Upper lobe of left lung (tissue), 4 donors: Measurements from ENCODE around the gene CREB3L4.

Experiments
- EP300 ChIP-seq, 4 donors: sonication (generic); formaldehyde crosslinking; IDR thresholded peaks; one replicate each; pipeline ENCODE4 v1.5.1; 2017; ENCODE audit warnings: antibody characterized with exemption in 4 of 4, control low read depth in 2 of 4
- TF ChIP-seq, protein P1 (sequence below), 6 experiments: fragments of 450-650 bp in 4 of 6; fragments of 200-600 bp in 2 of 6; sonication (generic) in 2 of 6; IDR thresholded peaks; one replicate each; pipeline ENCODE4 v1.5.1; 2016 to 2019; ENCODE audit warnings: antibody characterized with exemption in 6 of 6

DNA sequence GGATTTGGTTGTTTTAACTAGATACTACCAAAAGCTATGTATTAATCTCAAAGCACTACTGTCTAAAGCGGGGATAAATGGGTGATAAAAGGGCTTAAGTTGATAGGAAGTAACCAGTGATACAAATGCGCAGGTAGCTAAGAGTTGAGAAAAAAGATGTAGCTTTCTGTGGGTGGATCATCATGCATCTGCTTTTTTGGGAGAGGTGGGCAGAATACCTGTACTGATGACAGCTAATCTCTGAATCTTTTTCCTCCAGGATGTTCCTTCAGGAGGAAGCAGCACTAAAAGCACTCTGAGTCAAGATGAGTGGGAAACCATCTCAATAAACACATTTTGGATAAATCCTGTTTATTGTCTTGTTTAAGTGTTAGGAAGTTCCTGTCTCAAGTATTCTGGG lies 24.1 kb downstream of the CREB3L4 start:
- TF ChIP-seq EP300 (IDR thresholded peaks at IDR 0.05) = no peak
- TF ChIP-seq, protein P1, sequence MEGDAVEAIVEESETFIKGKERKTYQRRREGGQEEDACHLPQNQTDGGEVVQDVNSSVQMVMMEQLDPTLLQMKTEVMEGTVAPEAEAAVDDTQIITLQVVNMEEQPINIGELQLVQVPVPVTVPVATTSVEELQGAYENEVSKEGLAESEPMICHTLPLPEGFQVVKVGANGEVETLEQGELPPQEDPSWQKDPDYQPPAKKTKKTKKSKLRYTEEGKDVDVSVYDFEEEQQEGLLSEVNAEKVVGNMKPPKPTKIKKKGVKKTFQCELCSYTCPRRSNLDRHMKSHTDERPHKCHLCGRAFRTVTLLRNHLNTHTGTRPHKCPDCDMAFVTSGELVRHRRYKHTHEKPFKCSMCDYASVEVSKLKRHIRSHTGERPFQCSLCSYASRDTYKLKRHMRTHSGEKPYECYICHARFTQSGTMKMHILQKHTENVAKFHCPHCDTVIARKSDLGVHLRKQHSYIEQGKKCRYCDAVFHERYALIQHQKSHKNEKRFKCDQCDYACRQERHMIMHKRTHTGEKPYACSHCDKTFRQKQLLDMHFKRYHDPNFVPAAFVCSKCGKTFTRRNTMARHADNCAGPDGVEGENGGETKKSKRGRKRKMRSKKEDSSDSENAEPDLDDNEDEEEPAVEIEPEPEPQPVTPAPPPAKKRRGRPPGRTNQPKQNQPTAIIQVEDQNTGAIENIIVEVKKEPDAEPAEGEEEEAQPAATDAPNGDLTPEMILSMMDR (IDR thresholded peaks at IDR 0.05) = no peak
